Keratinocyte (primary cell): Measurements from ENCODE around the gene MFAP2. TPM values are rescaled to one million over a fixed set of nuclear protein-coding genes. Genes with fewer than 3 reads are reported as not detected.

ENCODE experiments used
- DNase-seq: peaks from one replicate; pipeline ENCODE4 v3.0.0-alpha.2; 2011; ENCODE audit warnings: low read depth, missing footprints, low spot score
- FAIRE-seq: peaks from 2 replicates; lab custom pipeline; 2011; peaks lifted over from hg19 to GRCh38; lab: Jason Lieb, UNC
- H2AFZ ChIP-seq: 2 replicates; pipeline ENCODE4 v1.6.0; 2012; ENCODE audit warnings: low read length, control low read depth, inconsistent platforms; ENCODE audit not compliant: control insufficient read depth
- H3K27ac ChIP-seq: 2 replicates; pipeline ENCODE4 v1.5.1; 2011; ENCODE audit warnings: low read length; ENCODE audit not compliant: control insufficient read depth, insufficient read depth
- H3K27me3 ChIP-seq: 3 replicates; pipeline ENCODE4 v1.6.0; 2011; ENCODE audit warnings: low read length; ENCODE audit not compliant: control insufficient read depth, insufficient read depth; ENCODE audit errors: extremely low read depth
- H3K36me3 ChIP-seq, 2 experiments: 2 replicates in 1 of 2; 3 replicates in 1 of 2; pipeline ENCODE4 v1.5.1; 2011; ENCODE audit warnings: low read length in 2 of 2, mild to moderate bottlenecking in 1 of 2; ENCODE audit not compliant: control insufficient read depth in 2 of 2, insufficient read depth in 2 of 2; ENCODE audit errors: extremely low read depth in 1 of 2
- H3K4me1 ChIP-seq: 3 replicates; pipeline ENCODE4 v1.5.1; 2011; ENCODE audit warnings: low read length; ENCODE audit not compliant: control insufficient read depth, insufficient read depth; ENCODE audit errors: extremely low read depth
- H3K4me2 ChIP-seq: 3 replicates; pipeline ENCODE4 v1.6.0; 2011; ENCODE audit warnings: low read depth, low read length; ENCODE audit not compliant: control insufficient read depth, insufficient read depth; ENCODE audit errors: extremely low read depth
- H3K4me3 ChIP-seq, 3 experiments: fragments of 200-600 bp in 1 of 3; sonication (generic) in 1 of 3; 2 replicates in 2 of 3; 3 replicates in 1 of 3; pipeline ENCODE4 v1.5.1; 2011 to 2016; ENCODE audit warnings: low read length in 3 of 3, mild to moderate bottlenecking in 3 of 3, control low read depth in 2 of 3, inconsistent platforms in 1 of 3, low read depth in 1 of 3, mixed read lengths in 1 of 3, mixed run types in 1 of 3, moderate library complexity in 1 of 3; ENCODE audit not compliant: control insufficient read depth in 2 of 3, insufficient read depth in 2 of 3; ENCODE audit errors: extremely low read depth in 1 of 3
- H3K79me2 ChIP-seq: 2 replicates; pipeline ENCODE4 v1.6.0; 2012; ENCODE audit warnings: low read length; ENCODE audit not compliant: control insufficient read depth, insufficient read depth
- H3K9ac ChIP-seq: 3 replicates; pipeline ENCODE4 v1.6.0; 2011; ENCODE audit warnings: low read length; ENCODE audit not compliant: control insufficient read depth, insufficient read depth; ENCODE audit errors: extremely low read depth
- H3K9me1 ChIP-seq: 3 replicates; pipeline ENCODE4 v1.6.0; 2011; ENCODE audit warnings: low read length; ENCODE audit not compliant: control insufficient read depth, insufficient read depth; ENCODE audit errors: extremely low read depth
- H3K9me3 ChIP-seq: 2 replicates; pipeline ENCODE4 v1.5.1; 2012; ENCODE audit warnings: low read depth, low read length; ENCODE audit not compliant: control insufficient read depth
- H4K20me1 ChIP-seq: 3 replicates; pipeline ENCODE4 v1.6.0; 2011; ENCODE audit warnings: low read length; ENCODE audit not compliant: control insufficient read depth, insufficient read depth; ENCODE audit errors: extremely low read depth
- EZH2 ChIP-seq: IDR thresholded peaks from one replicate; pipeline ENCODE4 v1.6.1; 2012; ENCODE audit warnings: inconsistent platforms, mild to moderate bottlenecking, low read length, moderate library complexity
- dilution Hi-C: fragments of 300-500 bp; cut with MboI; formaldehyde crosslinking; loops from one replicate; pipeline ENCODE4 v1.7.0; 2020; ENCODE audit warnings: low sequenced_read_pairs; ENCODE audit not compliant: extremely low pct_ligation_motif_present
- polyA plus RNA-seq, 5 experiments: library from polyadenylated mRNA; depleted of rRNA in 3 of 5; stranded (reverse) in 3 of 5; stranded (forward) in 1 of 5; unstranded in 1 of 5; fragments of >200 nt; gene quantifications; 1 replicate in 1 of 5; 2 replicates in 3 of 5; 3 replicates in 1 of 5; pipeline versions ENCODE4 v1.2.1 to v1.2.3, GENCODE V29; 2011 to 2012; ENCODE audit warnings: missing spikeins in 2 of 5, low read depth in 1 of 5, low replicate concordance in 1 of 5
- TF ChIP-seq, protein P1 (sequence below), 3 experiments: IDR thresholded peaks in 1 of 3; conservative IDR thresholded peaks in 1 of 3; optimal IDR thresholded peaks in 1 of 3; 2 replicates in 2 of 3; 3 replicates in 1 of 3; pipeline versions ENCODE3 to v1.5.1; 2011; ENCODE audit warnings: low read length in 3 of 3, mild to moderate bottlenecking in 3 of 3, moderate library complexity in 2 of 3, control low read depth in 1 of 3, inconsistent platforms in 1 of 3; ENCODE audit not compliant: insufficient read depth in 2 of 3; ENCODE audit errors: extremely low read depth in 1 of 3

Gene MFAP2
- polyA plus RNA-seq, 1 donor (not counting 4 experiments of a cell fraction or from before 2014, with no cell fraction given), result 34.6 TPM

DNA sequence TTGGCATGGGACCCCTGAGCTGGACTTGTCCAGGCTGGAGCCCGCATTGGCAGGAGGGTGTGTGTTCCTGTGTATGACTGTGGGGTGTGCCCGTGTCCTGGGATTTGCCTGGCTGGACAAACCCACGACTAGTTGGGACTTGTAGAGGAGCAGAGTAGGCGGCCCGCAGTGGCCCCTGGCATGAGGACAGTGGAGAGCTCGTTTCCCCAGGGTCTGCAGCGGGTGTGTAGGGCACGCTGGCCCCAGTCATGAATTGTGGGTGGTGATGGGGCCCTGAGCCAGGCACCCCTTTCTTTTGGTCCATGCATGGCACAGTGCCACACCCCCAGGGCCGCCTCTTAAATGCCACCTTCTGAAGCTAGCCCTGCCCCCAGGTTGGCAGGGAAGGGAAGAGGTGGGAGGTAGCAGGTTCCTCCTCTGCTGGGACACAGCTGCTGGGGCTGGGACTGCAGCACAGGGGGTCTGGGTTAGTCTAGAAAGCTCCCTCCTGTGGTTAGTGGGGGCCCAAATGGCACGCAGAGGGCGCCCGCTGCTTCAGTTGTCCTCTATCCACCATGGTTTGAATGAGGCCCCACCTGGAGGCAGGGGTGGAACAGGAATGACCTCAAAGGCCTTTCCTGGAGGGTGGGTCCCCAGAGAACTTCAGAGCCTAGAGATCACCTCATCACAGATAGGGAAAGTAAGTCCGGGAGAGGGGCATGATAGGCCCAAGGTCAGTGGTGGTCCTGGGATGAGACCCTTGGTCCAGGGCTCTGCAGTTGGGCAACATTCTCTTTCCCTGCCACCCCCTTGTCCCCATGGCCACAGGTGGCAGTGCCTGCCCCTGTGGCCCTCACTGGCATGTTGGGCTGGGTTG is 54.6 kb downstream of the MFAP2 start:
- dilution Hi-C loops, result no loop called here
- peaks cover 4% of the 10 kb centered on the region for H4K20me1 ChIP-seq
- H3K79me2 ChIP-seq, result no peaks in the 10 kb centered on the region
- peaks cover 5% of the 10 kb centered on the region in 2 experiments for H3K36me3 ChIP-seq
- no peak for TF ChIP-seq EZH2
- TF ChIP-seq, protein P1, sequence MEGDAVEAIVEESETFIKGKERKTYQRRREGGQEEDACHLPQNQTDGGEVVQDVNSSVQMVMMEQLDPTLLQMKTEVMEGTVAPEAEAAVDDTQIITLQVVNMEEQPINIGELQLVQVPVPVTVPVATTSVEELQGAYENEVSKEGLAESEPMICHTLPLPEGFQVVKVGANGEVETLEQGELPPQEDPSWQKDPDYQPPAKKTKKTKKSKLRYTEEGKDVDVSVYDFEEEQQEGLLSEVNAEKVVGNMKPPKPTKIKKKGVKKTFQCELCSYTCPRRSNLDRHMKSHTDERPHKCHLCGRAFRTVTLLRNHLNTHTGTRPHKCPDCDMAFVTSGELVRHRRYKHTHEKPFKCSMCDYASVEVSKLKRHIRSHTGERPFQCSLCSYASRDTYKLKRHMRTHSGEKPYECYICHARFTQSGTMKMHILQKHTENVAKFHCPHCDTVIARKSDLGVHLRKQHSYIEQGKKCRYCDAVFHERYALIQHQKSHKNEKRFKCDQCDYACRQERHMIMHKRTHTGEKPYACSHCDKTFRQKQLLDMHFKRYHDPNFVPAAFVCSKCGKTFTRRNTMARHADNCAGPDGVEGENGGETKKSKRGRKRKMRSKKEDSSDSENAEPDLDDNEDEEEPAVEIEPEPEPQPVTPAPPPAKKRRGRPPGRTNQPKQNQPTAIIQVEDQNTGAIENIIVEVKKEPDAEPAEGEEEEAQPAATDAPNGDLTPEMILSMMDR (optimal IDR thresholded peaks at IDR 0.05 in 1 of 3, IDR thresholded peaks at IDR 0.05 in 1 of 3, conservative IDR thresholded peaks at IDR 0.05 in 1 of 3; ENCODE audit: extremely low read depth in 1 of 3, insufficient read depth in 2 of 3, low read length in 3 of 3), result peak in 2 of 3 experiments; percentile 7 to 22
- DNase-seq, result peak; percentile 67
- peaks cover 39% of the 10 kb centered on the region for H3K4me1 ChIP-seq
- H3K9ac ChIP-seq, result peak overlapping the region; percentile 65
- H3K27ac ChIP-seq, result peak overlapping the region; percentile 63
- peak overlapping the region; percentile 85 for H2AFZ ChIP-seq
- H3K4me3 ChIP-seq, result peak overlapping the region in 2 of 3 experiments; percentile 22 to 39
- H3K4me2 ChIP-seq, result peak overlapping the region; percentile 92
- no peaks in the 10 kb centered on the region for H3K27me3 ChIP-seq
- FAIRE-seq, result peak; percentile 96
- H3K9me1 ChIP-seq, result no peaks in the 10 kb centered on the region
- H3K9me3 ChIP-seq, result no peaks in the 10 kb centered on the region

DNA sequence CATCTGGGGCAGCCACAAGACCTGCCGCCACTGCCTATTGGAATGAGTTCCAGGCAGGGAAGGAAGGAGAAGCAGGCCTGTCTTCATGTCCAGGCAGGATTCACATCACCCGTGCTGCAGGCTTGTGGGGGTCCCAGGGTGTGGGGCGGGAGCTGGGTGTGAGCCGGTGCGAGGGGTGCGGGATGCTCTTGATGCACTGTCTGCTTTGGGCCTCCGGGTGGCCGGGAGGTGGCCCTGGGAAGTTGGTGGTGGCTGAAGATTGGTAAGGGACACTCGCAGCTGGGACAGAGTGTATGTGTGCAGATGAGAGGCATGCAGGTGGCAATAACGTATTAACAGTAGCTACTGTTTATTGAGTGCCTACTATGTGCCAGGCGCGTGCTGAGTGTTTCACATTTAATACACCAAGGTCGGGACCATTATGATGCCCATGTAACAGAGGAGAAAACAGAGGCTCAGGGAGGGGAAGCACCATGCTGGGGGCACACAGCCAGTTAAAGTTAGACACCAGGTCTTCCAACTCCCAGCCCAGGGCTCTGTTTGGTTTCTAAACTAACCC is 55.4 kb downstream of the MFAP2 start:
- Histone ChIP-seq H3K36me3 (peaks cover 4 to 5% of the 10 kb centered on the region in 2 experiments), H3K27ac (peak overlapping the region; percentile 63), H3K9me1 (no peaks in the 10 kb centered on the region), H3K4me1 (peaks cover 34% of the 10 kb centered on the region), H4K20me1 (peaks cover 4% of the 10 kb centered on the region), H3K27me3 (no peaks in the 10 kb centered on the region), H3K4me2 (peak overlapping the region; percentile 92), H2AFZ (peak overlapping the region; percentile 85), H3K79me2 (no peaks in the 10 kb centered on the region), H3K9ac (peak overlapping the region; percentile 65), H3K9me3 (no peaks in the 10 kb centered on the region), H3K4me3 (peak overlapping the region in 2 of 3 experiments; percentile 22 to 39)
- no peak for TF ChIP-seq EZH2
- TF ChIP-seq, protein P1 (optimal IDR thresholded peaks at IDR 0.05 in 1 of 3, IDR thresholded peaks at IDR 0.05 in 1 of 3, conservative IDR thresholded peaks at IDR 0.05 in 1 of 3; ENCODE audit: extremely low read depth in 1 of 3, insufficient read depth in 2 of 3, low read length in 3 of 3), result peak in 2 of 3 experiments; percentile 13 to 45
- FAIRE-seq, result no peak
- dilution Hi-C loops, result no loop called here
- no peak for DNase-seq

Other genes with a start within 250 kb of the MFAP2 start
- 66.0 to 67.0 TPM in 2 of 3 replicates, not detected in the other for gene RNU1-4, start 240.1 kb downstream of the MFAP2 start, polyA plus RNA-seq
- 66.0 to 67.0 TPM in 2 of 3 replicates, not detected in the other for gene RNU1-2, start 84.6 kb downstream of the MFAP2 start, polyA plus RNA-seq
- gene CROCC, start 58.7 kb downstream of the MFAP2 start, polyA plus RNA-seq, result 5.4 to 11.0 TPM (median 8.2 TPM) in 3 replicates
- 19.7 to 56.4 TPM (median 36.3 TPM) in 3 replicates for gene ATP13A2, start 31.3 kb upstream of the MFAP2 start, polyA plus RNA-seq
- 149 to 228 TPM (median 162 TPM) in 3 replicates for gene SDHB, start 73.4 kb upstream of the MFAP2 start, polyA plus RNA-seq
- 0.09 to 0.23 TPM (median 0.13 TPM) in 3 replicates for gene PADI2, start 138.8 kb upstream of the MFAP2 start, polyA plus RNA-seq
- 0.96 to 2.1 TPM (median 1.0 TPM) in 3 replicates for gene PADI1, start 224.5 kb upstream of the MFAP2 start, polyA plus RNA-seq